SU-DHL-6 (cell line): ENCODE measurements around the gene KIAA1958.

ENCODE experiments used
- EZH2phosphoT487 ChIP-seq: fragments of 200-600 bp; sonication (generic), shearing (Covaris generic); conservative IDR thresholded peaks from 2 replicates; pipeline ENCODE4 v1.6.1; 2018; ENCODE audit warnings: mild to moderate bottlenecking, antibody characterized with exemption, low read length, moderate library complexity, mixed read lengths
- TF ChIP-seq, protein P1 (sequence below): fragments of 200-600 bp; sonication (generic); IDR thresholded peaks from one replicate; pipeline ENCODE4 v1.5.1; 2017; ENCODE audit warnings: antibody characterized with exemption, mild to moderate bottlenecking, low read length, moderate library complexity; ENCODE audit not compliant: insufficient read depth, poor library complexity, severe bottlenecking

- TF ChIP-seq, protein P1, sequence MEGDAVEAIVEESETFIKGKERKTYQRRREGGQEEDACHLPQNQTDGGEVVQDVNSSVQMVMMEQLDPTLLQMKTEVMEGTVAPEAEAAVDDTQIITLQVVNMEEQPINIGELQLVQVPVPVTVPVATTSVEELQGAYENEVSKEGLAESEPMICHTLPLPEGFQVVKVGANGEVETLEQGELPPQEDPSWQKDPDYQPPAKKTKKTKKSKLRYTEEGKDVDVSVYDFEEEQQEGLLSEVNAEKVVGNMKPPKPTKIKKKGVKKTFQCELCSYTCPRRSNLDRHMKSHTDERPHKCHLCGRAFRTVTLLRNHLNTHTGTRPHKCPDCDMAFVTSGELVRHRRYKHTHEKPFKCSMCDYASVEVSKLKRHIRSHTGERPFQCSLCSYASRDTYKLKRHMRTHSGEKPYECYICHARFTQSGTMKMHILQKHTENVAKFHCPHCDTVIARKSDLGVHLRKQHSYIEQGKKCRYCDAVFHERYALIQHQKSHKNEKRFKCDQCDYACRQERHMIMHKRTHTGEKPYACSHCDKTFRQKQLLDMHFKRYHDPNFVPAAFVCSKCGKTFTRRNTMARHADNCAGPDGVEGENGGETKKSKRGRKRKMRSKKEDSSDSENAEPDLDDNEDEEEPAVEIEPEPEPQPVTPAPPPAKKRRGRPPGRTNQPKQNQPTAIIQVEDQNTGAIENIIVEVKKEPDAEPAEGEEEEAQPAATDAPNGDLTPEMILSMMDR, result no peak
- TF ChIP-seq EZH2phosphoT487, result no peak
Measured at GRCh38 chr9:112703304-112703703, 216.7 kb downstream of the KIAA1958 start.
